Hematopoietic multipotent progenitor cell treated with erythropoietin and hydrocortisone succinate and interleukin-3 and kit ligand, for 6 days (in vitro differentiated cells): ENCODE results near the gene MMRN2.

Experiments
- DNase-seq: peaks from one replicate; pipeline ENCODE4 v3.0.0-alpha.2; 2015

The MMRN2 gene

GRCh38 chr10:86968994-86969355 is 11.6 kb upstream of the MMRN2 start:
- no peak for DNase-seq

GRCh38 chr10:86968271-86968993 is 11.0 kb upstream of the MMRN2 start, which contains the start of gene ADIRF:
ADIRF (plus strand) TSS chr10:86968482; CDS start chr10:86968545, 63 bp downstream.
- no peak for DNase-seq

GRCh38 chr10:86967481-86967941 is 10.1 kb upstream of the MMRN2 start:
- DNase-seq = no peak

- DNase-seq = no peak
These were observed 8.7 kb upstream of the MMRN2 start for GRCh38 chr10:86965986-86966654.

- DNase-seq = no peak
These were observed 7.4 kb upstream of the MMRN2 start for GRCh38 chr10:86964847-86965190.

- DNase-seq = no peak
These were observed 6.8 kb upstream of the MMRN2 start for GRCh38 chr10:86964061-86964846.

GRCh38 chr10:86963341-86963919 is 6.0 kb upstream of the MMRN2 start:
- DNase-seq = no peak

- no peak for DNase-seq
These were observed 5.5 kb upstream of the MMRN2 start for GRCh38 chr10:86962981-86963310.

- no peak for DNase-seq
These were observed 4.9 kb upstream of the MMRN2 start for GRCh38 chr10:86962136-86962980.

GRCh38 chr10:86961481-86962091 is 4.2 kb upstream of the MMRN2 start:
- DNase-seq = no peak

- no peak for DNase-seq
These were observed 3.5 kb upstream of the MMRN2 start for GRCh38 chr10:86960863-86961434.

GRCh38 chr10:86960003-86960862 is 2.8 kb upstream of the MMRN2 start:
- DNase-seq = peak; percentile 84

- no peak for DNase-seq
These were observed 2.3 kb upstream of the MMRN2 start for GRCh38 chr10:86959737-86960002.

- no peak for DNase-seq
These were observed 1.7 kb upstream of the MMRN2 start for GRCh38 chr10:86958901-86959736.

- DNase-seq = no peak
These were observed 893 bp upstream of the MMRN2 start, which contains the start of gene SNCG for GRCh38 chr10:86958116-86958900. SNCG (plus strand) TSS chr10:86958599; CDS start chr10:86958698, 99 bp downstream.

GRCh38 chr10:86956848-86957448 is 467 bp downstream of the MMRN2 start:
- DNase-seq = no peak

- no peak for DNase-seq
These were observed 1.1 kb downstream of the MMRN2 start for GRCh38 chr10:86956195-86956847.
